ENCODE results near the gene C8G.
A peak's percentile ranks its signal among the peaks of the same experiment; 100 is the strongest.

Gene C8G

GRCh38 chr9:136991993-136992818 is 47.2 kb downstream of the C8G start, which contains the start of gene PAXX:
Gene PAXX (plus strand): TSS chr9:136992422. CDS start chr9:136992444, 22 bp downstream.
- H3K4me3 ChIP-seq = peak within 1 kb of the TSS; percentile 76 to 86
- DNase-seq = peak; percentile 86 to 94
- peaks cover 0 to 25% of the 10 kb centered on the region in 2 donors for H3K27me3 ChIP-seq
- no peaks in the 10 kb centered on the region for H3K9me3 ChIP-seq
- H3K36me3 ChIP-seq = no peaks in the 10 kb centered on the region
- intact Hi-C loops (cut with DNase I; ENCODE audit: low total_unique reads) = no loop called here
- peaks cover 0 to 34% (median 27%) of the 10 kb centered on the region in 4 donors for H3K4me1 ChIP-seq
- TF ChIP-seq CTCF (IDR thresholded peaks at IDR 0.05) = no peak
- peak within 1 kb of the TSS; percentile 74 to 81 for H3K27ac ChIP-seq

GRCh38 chr9:136992819-136993369 is 47.9 kb downstream of the C8G start:
- peak overlapping the region; percentile 74 to 81 for H3K27ac ChIP-seq
- peaks cover 0 to 31% of the 10 kb centered on the region in 2 donors for H3K27me3 ChIP-seq
- H3K36me3 ChIP-seq = no peaks in the 10 kb centered on the region
- H3K9me3 ChIP-seq = no peaks in the 10 kb centered on the region
- DNase-seq = no peak
- intact Hi-C loops (cut with DNase I; ENCODE audit: low total_unique reads) = no loop called here
- peak overlapping the region; percentile 76 to 86 for H3K4me3 ChIP-seq
- peaks cover 0 to 34% (median 27%) of the 10 kb centered on the region in 4 donors for H3K4me1 ChIP-seq
- TF ChIP-seq CTCF (IDR thresholded peaks at IDR 0.05) = no peak

GRCh38 chr9:136994180-136994887 is 49.3 kb downstream of the C8G start:
- no peak for DNase-seq
- H3K4me3 ChIP-seq = no peak overlapping the region
- peaks cover 0 to 34% (median 27%) of the 10 kb centered on the region in 4 donors for H3K4me1 ChIP-seq
- H3K36me3 ChIP-seq = no peaks in the 10 kb centered on the region
- TF ChIP-seq CTCF (IDR thresholded peaks at IDR 0.05) = no peak
- peaks cover 0 to 31% of the 10 kb centered on the region in 2 donors for H3K27me3 ChIP-seq
- H3K27ac ChIP-seq = no peak overlapping the region
- no peaks in the 10 kb centered on the region for H3K9me3 ChIP-seq
- intact Hi-C loops (cut with DNase I; ENCODE audit: low total_unique reads) = no loop called here

- Histone ChIP-seq H3K36me3 (no peaks in the 10 kb centered on the region), H3K4me1 (peaks cover 0 to 34% (median 27%) of the 10 kb centered on the region in 4 donors), H3K4me3 (no peak overlapping the region), H3K27ac (no peak overlapping the region), H3K27me3 (peaks cover 0 to 31% of the 10 kb centered on the region in 2 donors), H3K9me3 (no peaks in the 10 kb centered on the region)
- no peak for DNase-seq
- intact Hi-C loops (cut with DNase I; ENCODE audit: low total_unique reads) = no loop called here
- TF ChIP-seq CTCF (IDR thresholded peaks at IDR 0.05) = no peak
Observed at GRCh38 chr9:136994888-136995230, 49.8 kb downstream of the C8G start.

GRCh38 chr9:136995362-136995761 is 50.3 kb downstream of the C8G start:
- H3K4me3 ChIP-seq = peak overlapping the region in 1 of 2 donors; percentile 29
- intact Hi-C loops (cut with DNase I; ENCODE audit: low total_unique reads) = no loop called here
- no peaks in the 10 kb centered on the region for H3K36me3 ChIP-seq
- TF ChIP-seq CTCF (IDR thresholded peaks at IDR 0.05) = no peak
- no peaks in the 10 kb centered on the region for H3K9me3 ChIP-seq
- H3K27me3 ChIP-seq = peaks cover 0 to 34% of the 10 kb centered on the region in 2 donors
- DNase-seq = no peak
- H3K27ac ChIP-seq = no peak overlapping the region
- peaks cover 0 to 34% (median 27%) of the 10 kb centered on the region in 4 donors for H3K4me1 ChIP-seq
